NCI-H1105 (cell line): ENCODE measurements around the gene EDN2.

Experiments
- DNase-seq: peaks from one replicate; lab custom pipeline; 2025; lab: John Stamatoyannopoulos, UW

Gene EDN2

DNA sequence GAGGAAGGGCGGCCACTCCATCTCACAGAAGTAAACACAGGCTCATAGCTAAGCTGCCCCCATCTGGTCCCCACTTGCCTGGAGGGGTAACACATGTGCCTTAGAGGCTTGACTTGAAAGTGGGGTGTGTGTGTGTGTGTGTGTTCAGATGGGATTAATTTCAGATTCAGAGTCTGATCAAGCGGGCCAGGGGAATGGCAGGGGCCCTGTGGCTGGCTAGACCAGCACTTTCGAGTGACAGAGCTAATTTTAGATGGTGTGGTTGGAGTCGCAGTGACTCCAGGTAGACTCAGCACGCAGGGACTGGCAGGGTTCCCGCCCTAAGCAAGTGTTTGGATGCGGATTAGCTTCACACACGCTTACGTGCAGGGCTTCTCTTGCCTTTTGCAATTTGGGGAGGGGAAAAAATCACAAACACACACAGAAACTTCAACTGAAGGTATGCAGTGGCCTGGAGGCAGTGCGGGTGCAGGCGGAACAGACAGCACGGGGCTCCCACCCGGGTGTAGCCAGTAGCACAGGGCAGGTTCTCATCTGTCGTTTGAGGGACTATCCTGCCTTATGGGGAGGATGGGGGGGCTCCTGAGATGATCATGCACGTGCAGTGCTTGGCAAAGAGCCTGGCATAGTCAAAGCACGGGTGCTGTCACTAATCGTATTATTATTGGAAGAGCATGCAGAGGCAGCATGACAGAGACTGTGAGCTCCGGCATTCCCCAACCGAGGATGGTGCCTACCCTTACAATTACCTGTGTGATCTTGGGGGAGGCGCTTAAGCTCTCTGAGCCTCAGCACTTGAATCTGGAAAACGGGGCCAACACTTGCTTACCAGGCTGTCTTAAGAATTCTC, 1.3 kb downstream of the EDN2 start:
- peak; percentile 26 for DNase-seq

DNA sequence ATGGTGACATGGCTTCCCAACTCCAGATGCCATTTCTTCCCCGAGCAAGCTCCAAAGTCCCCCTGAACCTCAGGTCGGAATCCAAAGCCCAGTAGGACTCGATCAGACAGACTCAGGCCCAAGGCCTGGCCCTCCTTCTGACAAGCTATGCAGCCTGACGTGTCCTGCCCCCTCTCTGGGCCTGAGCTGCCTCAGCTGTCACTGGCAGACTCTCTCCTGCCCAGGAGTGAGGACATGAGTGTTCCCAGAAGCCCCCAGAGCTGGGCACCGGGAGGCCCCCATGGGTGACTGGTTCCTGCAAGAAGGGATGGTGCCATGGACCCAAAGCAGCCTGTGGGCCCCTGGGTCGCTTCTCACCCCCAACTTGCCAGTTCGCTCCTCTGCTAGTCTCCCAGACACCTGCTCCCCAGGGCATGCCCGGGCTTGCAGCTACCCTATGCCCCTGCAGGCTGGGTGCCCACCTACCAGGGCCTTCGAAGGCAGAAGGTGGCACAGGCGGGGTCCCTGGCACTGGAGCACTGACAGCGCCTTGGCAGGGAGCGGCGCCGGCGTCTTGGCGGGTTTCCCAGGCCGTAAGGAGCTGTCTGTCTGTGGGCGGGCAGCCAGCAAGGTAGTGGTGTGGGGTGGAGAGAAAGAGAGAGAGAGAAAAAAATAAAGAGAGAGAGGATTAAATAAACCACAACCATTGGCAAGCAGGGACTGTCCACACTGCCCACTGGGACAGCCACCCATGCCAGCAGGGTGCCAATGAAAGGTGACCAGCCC, 2.3 kb downstream of the EDN2 start:
- DNase-seq: peak; percentile 92

DNA sequence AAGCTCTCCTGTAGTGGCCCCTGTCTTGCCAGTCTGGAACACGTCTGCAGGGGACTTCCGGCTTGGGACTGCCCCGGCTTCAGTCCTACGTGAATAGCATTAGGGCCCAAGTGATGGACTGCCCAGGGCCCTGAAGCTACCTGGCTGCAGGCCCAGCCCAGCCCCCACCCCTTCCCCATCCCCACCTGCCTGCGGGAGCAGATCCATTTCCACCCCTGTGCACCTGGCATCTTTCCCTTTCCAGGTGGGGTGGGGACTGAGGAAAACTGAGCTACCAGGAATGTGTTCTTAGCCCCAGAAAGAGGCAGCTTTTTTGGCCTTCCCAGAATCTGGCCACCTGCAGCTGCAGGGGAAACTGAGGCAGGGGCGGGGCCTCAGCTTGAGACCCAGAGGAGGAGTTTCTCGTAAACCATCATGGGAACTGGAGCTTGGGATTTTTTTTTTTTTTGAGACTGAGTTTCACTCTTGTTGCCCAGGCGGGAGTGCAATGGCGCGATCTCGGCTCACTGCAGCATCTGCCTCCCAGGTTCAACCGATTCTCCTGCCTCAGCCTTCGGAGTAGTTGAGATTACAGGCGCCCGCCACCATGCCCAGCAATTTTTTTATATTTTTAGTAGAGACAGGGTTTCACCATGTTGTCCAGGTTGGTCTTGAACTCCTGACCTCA, 3.2 kb downstream of the EDN2 start:
- peak; percentile 80 for DNase-seq

DNA sequence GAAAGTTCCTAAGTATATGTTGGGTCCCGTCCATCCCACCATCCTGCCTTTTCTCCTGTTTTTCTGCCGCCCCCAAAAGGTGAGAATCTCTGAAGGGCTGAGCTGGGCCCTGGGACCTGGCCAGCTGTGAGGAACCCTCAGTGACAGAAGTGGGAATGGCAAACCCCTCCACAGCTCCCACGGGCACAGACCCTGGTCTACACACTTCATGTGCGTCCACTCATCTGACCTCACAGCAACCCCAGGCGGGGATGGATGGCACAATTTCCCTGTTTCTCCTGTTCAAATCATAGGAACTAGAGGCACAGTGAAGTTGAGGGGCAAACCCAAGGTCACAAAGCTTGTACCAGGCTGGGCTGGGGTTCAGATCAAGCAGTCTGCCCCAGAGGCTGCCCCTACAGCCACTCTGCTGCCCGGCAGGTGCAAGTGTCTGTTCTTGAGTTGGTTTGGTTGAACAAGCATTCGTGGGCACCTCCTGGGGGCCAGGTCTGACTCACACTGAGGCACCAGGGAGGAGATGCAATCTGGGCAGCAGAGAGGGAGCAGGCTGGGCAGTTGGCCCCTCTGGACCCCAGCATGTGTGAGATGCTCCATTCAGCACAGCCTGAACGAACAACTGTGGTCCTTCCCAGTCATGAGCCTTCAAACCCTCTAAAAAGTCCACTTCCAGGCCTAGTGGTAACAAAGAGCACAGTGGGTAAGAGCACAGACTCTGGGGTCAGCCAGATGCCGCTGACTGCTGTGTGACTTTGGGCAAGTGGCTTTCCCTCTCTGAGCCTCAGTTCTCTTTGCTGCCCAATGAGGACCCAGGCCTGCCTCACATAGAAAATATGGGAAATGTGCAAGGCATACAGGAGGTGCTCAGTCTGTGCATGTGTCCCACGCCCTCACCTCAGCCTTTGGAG, 4.0 kb downstream of the EDN2 start:
- DNase-seq: no peak

DNA sequence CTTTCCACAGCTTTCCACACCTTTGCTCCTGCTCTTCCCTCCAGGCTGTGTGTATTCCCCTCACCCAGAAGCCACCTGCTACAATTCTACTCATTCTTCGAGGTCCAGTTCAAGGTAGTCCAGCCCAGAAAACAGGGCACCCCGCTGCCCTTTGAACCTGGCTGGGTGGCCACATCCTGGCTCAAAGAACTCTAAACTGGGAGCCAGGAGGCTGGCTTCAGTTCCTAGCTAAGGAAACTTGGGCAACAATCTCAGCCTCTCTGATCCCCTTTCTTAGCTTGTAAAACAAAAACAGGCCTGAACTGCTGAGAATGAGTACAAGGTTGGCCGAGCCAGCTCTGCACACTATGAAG, 4.7 kb downstream of the EDN2 start:
- no peak for DNase-seq

DNA sequence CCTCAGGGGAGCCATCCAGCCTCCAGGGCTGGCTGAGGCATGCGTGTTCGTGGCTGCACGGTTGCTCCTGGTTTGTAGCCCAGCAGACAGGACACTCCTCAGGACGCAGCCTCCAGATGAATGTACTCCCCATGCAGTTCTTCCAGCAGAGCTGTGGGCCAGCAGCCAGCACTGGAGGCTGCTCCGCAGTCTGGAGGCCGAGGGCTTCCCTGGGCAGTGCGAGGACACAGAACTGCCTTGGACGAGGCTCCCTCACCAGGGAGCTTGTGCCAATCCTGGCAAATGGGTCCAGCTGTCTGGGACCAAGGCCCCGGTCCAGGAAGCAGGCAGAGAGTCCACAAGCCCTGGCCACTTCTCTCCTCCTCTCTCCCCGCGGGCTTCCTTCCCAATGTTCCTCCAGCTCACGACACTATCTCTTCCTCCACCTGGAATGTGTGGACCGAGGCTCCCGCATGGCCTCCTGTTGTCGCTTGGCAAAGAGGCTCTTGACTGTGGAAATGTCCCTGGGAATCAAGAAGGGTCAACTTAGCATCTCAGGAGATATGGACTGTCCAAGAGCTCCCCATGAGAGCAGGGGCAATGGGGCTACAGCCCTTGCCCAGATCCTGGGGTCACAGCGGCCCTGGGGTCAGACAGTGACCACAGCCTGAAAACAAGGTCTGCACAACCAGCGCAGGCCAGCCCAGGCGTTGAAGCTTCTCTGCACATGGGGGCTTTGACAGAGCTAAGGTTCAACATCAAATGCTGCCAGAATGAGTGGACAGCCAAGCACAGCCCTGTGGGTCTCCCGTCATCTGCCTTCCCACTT, 5.3 kb downstream of the EDN2 start:
- no peak for DNase-seq

DNA sequence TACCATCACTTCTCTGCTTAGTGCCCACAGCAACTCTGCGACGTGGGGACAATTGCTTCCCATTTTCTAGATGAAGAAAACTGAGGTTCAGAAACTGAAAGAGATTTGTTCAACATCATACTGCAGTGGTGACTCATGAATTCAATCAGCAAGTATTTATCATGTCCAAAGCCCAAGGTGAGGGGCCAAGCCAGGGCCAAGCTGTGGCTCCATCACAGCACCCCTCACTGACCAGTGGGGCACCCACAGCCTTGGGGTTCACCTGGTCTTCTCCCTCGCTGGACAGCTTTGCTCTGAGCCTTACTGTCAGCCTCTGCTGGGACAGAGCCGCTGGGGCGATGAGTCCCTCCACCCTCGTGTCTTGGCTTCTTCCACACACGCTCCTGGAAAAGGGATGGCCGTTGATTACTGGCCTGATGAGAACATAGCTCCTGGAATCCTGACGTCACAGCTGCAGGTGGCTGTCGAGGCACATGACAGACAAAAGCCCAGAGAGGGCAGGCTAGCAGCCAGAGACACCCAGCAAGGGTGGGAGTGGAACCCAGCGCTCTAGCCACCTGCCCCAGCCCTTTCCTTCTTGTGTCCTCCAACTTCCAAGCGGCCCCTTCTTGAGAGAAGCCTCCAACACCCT, 6.2 kb downstream of the EDN2 start:
- DNase-seq: no peak

DNA sequence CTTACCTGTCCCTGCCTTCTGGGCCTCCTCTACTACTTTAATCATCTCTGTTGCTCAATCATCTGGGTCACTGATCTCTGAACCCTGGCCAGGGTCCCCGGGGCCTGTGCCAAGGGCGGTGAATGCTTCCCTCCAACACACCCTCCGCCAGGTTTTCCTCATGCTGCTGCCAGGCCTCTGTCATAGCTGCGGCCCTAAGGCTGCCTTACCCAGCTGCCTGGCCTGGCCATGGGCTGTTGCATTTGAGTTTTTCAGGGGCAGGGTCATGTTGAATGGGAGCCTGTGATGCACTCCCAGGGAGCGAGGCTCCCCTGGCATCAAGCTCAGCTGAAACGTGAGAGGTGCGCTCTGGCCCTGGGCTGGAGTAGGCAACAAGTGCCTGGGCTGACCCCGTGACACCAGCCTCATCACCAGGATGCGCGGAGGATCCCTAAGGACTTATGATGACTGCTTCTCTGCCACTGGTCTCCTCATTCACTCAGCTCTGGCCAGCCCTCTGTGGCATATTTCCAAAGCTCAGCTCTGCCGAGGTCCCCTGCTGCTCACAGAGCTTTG, 7.6 kb downstream of the EDN2 start:
- DNase-seq: no peak

DNA sequence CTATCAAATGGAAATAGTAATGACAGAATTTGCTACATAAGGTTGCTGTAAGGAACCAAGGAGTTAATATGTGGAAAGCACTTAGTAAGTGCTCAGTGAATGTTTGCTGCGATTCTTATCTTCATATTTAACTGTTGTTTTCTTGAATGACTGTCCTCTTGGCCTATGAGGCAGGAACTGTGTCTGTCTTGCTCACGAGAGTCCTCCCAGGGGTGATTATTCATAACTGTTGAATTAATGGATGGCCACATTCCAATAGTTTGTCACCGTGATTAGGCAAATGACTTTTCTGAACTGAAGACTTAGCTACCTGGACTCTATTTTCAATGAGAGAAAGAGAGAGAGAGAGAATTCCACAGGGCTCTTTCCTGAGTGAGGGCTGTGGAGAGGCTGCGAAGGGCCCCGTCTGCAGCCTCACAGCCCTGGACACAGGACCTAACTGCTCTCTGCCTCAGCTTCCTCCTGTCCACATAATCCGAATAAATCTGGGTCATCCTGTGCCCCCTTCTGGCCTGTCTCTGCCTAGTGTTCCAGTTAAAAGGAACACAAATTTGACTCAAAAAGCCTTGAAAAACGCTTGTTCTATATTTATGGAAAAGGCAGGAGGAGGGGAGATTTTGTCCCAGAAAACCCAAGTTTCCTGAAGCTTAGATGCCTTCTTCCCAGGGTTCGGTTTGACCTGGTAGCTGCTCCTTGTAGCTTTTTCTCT, 8.5 kb downstream of the EDN2 start:
- DNase-seq: no peak

DNA sequence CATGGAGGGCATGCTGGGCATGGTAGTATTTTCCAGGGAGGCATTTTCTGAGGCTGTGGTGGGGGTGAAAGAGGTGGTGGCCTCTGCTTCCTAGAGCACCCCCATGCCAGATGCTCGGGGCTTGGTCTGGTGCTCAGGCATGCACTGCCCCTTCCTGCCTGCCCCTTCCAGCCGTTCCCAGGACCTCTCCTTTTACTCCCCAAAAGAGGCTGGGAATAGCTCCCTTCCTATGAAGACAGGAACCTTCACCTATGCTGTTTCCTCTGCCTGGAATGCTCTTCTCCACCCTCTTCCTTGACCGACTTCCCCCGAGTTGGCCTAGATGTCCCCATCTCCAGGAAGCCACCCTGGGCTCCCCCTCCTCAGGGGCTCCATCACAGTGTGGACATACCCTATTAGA, 9.1 kb downstream of the EDN2 start:
- DNase-seq: no peak

DNA sequence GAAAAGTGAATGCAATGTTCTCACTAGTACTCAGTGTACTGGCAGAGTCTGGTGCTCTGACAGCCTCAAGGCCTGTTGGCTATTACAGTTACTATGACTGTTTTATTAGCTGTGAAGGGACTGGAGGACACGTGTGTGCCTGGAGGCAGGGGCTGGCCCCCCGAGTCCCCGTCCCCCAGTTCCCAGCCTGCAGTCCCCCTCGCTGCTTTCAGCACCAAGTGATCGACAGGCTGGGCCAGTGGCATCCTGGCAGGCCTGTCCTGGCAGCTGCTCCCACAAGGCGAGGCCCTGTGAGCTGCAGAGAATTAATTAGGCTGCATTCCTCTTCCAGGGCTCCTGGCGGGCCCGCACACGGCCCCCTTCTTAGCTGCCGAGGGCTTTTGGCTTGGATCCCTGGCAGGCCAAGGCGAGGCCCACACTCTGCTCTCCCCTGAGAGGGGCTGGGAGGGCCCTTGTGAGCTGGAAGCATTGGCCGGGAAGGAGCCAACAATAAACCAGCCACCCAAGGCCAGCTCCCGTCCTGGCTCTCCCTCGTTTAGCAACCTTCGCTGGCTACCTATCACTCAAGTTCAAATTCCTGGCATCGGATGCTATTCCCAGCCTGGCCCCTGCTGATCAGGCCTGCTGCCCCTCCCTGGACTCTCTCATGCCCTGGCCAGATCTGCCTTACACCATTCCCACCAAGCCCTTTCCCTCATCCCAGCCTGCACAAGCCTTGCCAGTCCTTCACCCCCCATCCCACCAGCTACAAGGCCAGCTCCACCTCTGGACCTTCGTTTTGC, 9.8 kb downstream of the EDN2 start:
- peak; percentile 57 for DNase-seq

DNA sequence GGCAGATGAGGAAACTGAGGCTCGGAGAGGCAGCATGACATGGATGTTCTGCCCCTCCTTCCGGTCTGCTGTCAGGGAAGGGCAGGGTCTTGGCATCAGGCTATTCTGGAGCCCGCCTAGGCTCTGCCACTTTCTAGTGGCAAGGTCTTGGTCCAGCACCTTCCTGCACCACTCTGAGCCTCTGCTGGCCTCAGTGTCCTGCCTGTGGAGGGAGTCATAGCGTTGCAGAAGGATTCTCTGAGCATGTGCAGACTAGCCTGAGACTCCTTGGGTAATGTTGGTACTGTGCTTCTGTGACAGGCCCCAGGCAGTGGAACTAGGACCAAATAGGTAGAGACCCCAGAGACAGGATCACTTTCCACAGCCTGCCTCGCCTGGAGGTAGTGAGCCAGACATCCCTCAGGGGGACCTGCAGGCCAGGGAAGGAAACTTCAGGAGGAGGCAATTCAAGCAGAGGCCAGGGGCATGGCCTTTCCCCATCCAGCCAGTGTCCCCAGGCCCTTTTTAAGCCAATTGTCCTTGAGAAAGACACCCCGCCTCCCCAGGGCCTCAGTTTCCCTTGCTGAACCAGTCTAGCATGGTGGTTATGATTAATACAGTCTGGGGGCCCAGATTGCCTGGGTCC, 10.6 kb downstream of the EDN2 start:
- no peak for DNase-seq

DNA sequence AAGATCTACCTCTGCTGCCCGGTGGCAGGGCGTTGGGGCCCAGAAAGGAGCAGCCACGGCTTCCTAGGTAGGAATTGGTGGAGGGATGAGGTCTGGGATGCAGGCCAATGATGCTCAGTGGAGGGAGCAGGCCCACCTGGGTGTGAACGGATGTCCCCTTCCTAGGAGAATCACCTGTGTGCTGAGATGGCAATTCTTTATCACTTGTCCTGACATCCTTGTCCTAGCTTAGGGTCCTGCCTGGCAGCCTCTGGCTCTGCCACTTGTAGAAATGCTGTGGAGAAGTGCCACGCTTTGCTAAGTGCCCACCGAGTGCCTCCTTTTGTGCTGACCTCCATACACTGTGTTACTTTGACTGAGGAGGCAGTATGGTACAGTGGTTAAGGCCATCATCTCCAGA, 12.8 kb downstream of the EDN2 start:
- no peak for DNase-seq

DNA sequence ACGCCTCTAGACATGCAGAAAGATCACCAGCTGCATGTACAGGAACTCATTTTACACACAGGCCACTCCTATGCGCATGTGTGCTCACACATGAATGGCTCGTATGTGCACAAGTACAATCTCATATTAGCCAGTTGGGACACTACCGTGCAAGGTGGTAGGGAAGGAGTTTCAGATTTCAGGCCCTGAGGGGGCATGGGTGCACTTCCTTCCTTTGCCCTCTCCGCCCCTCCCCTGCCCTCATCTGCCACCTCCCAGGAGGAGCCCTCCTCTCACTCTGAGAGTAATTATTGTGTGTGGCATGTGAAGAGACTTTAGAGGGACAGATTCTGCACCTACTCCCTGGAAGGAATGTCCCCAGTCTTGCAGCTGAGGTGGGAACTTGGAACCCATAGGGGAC, 14.8 kb downstream of the EDN2 start:
- DNase-seq: no peak

DNA sequence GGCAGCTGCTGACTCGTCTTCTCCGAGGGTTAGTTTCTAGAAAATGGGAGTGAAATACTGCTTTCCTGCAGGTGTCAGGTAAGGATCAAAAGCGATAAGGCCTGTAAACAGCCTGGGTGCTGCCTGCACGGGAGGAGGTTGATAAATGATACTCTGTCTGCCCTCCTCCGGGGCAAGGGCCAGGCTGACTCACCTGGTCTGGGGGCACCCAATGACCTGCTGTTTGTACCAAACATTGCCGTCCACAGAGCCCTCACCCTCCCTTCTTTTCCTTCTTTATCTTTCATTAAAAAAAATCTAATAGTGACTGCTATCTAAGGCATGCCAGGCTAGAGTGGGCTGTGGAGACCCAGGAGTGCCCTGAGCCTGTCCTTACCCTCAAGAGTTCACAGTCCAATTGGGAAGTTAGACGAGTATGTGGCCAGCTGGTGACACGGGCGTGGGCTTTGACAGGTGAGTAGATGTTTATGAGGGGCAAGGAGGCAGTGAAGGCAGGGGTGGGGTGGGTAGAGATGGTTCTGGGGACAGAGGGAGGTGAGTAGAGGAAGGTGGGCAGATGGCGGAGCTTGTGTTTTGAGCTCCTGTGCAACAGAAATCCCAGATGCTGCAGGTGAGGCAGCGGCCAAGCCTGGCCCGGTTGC, 16.2 kb downstream of the EDN2 start:
- DNase-seq: no peak

DNA sequence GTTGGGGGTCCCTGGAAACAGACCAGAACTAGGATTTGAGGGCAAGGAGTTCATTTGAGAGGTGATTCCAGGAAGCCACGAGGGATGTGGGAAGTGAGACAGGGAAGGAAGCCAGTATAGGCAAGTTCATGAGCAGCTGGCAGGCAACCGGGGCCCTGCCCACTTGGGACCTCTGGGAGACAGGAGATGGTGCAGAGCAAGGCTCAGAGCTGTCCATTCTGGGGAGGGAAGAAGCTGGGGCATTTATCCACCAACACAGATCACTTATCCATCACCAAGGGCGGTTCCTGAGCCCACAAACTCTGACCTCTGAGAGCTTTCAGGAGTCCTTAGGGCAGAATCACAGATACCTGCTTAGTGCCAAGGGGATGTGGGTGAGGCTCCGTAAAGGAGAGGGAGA, 16.8 kb downstream of the EDN2 start:
- no peak for DNase-seq

DNA sequence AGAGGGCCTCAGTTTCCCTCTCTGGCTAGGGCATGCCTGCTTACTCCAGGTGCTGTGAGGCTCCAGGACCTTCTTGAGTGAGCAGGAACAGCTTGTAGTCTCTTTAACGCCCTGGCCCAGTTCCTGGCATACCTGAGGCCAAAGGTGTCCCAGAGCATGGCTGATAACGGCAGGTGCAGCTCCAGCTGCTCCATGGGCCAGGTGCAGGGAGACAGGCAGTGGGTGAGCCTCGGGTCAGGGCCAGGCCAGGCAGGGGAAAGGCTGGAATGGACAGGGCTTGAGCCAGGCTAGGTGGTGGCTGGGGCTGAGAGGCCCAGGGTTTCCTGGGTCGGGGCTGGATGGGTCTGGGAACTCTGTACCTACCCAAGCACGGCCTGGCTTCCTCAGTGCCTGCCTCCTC, 18.3 kb downstream of the EDN2 start:
- no peak for DNase-seq

DNA sequence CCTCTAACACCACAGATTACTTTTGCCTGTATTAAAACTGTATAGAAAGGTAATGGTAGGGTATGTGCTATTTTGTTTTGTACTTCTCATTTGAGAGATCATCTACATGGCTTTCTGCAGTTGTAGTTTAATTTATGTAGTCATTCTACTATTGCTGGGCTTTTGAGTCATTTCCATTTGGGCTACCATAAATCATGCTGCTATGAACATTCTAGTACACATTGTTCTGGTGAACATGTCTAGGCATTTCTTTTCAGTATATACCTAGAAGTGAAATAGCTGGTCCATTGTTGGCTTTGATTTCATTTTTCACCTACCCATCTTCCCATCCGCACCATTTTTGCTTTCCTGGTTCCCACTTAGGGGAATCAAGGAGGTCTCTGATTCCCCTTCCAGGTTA, 18.7 kb downstream of the EDN2 start:
- DNase-seq: no peak
